NCI-H510A treated with DMSO at 0.1 percent for 48 hours (cell line): Measurements from ENCODE around the gene TMEM123.

Source experiments
- DNase-seq: peaks from one replicate; lab custom pipeline; 2025; lab: John Stamatoyannopoulos, UW

The TMEM123 gene, protein sequence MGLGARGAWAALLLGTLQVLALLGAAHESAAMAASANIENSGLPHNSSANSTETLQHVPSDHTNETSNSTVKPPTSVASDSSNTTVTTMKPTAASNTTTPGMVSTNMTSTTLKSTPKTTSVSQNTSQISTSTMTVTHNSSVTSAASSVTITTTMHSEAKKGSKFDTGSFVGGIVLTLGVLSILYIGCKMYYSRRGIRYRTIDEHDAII

DNA sequence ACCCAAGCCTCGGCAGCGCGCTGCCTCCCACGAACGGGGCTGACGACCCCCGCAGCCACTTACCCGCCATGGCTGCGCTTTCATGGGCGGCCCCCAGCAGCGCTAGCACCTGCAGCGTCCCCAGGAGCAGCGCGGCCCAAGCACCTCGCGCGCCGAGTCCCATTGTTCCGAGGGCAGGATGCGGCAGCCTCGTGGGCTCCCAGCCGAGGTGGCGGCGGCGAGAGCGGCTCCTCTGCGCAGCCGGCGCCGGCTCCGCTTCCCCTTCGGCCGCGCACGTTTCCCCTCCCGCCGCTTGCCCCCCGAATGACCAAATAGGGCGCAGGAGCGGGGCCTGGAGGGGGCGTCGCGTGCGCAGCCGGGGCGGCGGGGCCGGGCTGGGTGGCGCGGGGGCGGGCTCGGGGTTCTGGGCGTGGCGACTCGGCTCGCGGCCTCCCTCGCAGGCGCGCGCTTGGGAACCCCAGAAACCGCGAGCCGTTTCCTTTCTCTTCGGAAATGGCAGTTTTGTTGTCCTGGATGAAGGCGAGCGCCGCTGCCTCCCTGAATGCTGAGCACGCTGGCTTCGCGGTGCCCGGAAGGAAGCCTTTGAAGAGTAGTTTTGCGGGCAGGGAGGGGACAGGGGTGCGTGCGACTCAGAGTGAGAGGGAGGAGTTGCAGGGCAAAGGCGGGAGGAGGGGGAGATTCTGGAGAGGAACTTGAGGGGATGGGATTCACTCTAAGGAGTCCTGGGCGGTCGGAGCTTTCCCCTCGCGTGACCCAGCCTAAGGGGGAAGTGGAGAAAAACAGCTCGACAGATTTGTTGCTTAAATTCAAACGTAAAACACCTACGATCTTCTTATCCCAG is at the start of gene TMEM123:
Gene TMEM123 (minus strand): TSS at position 305 of the 841 bp plus-strand sequence. CDS start 142 bp downstream, at position 163.
- peak; percentile 69 for DNase-seq

DNA sequence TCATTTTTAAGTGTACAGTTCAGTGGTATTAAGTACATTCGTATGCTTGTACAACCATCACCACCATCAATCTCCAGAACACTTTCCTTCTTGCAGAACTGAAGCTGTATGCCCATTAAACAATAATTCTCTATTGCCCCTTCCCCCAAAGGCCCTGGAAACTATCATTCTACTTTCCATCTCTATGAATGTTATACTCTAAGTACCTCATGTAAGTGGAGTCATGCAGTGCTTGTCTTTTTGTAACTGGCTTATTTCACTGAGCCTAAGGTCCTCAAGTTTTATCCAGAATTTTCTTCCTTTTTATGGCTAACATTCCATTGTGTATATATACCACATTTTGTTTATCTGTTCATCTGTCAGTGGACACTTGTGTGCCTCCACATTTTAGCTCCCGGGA is 48.3 kb upstream of the TMEM123 start:
- no peak for DNase-seq

DNA sequence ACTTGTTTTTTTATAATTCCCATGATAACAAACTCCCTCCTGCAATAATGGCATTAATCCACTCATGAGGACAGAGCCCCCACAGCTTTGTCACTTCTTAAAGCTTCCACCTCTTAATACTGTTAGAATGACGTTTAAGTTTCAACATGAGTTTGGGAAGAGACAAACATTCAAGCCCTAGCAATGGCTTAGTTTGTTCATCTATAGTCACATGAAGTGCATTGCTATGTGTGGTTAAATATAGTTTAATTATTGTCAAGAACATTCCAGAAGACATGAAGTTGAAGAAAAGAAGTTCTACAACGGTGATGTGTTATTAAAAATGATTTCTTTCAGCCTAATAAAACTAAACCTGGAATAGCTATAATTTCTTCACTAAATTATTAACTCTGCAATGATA is 47.4 kb upstream of the TMEM123 start:
- no peak for DNase-seq

DNA sequence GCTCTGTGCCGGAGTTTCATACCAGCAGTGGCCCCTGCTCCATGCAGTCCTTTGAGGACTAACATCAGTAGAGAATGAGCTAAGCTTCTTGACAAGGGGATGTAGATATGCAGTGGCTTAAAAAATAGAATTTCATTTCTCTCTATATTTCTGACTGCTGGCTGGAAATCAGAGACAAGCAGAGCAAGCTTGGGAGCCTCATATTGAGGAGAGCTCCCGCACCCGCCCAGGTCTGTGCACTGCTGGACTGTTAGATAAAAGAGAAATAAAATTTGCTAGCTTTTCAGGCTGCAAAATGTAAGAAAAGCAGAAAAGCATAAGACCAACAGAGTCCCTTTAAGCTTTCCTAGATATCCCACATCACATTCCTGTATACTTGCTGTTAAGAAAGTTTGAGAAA is 46.6 kb upstream of the TMEM123 start:
- DNase-seq: no peak

DNA sequence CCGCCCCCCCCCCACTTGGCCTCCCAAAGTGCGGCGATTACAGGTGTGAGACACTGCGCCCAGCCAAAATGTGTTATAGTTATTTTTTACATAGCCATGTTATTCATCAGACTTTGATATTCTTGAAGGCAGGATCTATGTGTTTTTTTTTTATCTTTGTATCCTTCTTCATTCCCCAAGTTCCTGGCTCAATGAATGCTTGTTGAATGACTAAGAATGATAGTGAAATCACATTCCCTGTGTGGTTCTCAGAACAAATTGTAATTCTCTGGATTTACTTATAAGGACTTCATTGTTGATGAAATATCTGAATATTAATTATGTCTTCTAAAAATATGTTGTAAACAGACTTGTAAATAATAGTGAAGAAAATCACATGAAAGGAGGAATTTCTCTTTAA is 44.5 kb upstream of the TMEM123 start:
- DNase-seq: no peak

DNA sequence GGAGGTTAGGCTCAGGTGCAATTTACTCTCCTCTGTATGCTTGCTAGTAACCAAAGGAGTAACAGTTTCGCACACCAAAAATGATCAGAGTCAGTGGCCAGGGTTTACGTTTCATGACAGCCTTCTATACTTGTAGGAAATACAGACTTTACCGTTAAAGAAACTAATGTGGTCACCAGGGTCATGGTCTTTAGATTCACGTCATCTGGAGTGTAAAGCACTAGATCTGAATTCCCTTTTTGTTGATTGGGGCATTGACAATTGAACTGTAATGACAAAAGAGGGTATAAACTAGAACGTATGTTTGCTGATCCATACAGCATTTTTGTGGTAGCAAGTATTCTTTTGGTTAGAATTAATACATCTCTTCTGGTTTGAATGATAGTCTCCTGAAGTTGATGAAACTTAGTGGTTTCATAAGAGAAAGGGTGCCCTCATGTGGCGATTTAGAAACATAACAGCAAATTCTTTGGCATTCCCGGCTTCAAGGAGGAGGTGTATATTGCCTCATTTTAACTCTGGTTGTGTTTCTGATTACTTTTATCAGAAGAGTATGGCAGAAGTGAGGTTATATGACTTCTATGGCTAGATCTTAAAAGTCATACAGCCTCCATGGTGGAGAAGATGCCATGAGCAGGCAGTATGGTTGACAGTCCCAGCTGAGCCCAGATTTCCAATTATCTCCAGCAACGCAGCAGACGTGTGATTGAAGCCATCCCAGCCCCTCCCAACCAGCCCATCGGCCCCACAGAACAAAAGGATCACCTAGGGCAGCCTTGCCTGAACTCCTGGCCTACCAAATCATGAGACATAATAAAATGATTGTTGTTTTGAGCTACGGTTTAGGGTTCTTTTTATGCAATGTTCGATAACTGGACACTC is 42.8 kb upstream of the TMEM123 start:
- peak; percentile 92 for DNase-seq

DNA sequence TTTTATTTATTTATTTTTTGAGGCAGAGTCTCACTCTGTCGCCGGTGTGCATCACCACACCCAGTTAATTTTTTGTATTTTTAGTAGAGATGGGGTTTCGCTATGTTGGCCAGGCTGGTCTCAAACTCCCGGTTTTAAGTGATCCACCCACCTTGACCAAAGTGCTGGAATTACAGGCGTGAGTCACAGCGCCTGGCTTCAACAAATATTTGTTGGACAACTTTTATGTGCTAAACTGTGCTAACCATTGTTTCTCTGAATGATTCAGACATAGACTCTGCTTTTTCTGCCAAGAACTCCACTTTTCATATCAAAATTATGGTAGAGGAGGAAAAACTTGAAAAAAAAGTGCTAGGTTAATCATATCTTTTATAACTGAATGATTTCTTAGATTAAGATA is 41.7 kb upstream of the TMEM123 start:
- DNase-seq: no peak

DNA sequence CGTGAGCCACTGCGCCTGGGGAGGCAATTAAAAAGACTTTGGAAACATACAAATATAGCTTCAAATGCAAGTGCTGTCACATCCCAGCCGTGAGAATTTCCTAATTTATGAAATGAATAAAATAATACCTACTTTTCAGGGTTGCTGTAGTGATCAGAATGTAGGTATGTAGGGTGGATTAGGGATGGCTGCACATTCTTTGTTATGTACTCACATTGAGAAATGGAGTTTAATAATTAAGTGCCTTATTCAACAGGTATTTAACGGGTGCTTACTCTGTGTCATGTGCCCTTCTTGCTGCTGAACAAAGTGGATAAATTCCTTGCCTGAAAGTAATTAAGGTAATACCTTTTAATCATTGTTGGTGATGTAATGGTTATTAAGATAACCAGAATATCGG is 41.0 kb upstream of the TMEM123 start:
- no peak for DNase-seq

DNA sequence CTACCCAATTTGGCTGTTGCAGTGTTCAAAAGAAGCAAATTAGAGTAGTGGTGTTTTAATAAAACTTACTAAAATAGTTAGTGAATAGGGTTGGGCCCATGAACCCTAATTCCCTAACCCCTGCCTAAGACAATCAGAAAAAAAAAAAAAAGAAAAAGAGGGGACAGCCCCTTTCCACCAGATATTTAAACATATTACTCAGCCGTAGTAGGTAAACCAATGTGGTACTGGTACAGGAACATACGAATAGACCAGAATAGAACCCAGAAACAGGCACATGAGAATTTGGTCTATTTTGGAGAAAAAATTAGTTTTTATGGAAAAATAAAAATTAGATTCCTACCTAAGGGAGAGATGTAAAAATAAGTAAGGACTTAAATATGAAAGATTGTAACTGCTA is 39.4 kb upstream of the TMEM123 start:
- no peak for DNase-seq

DNA sequence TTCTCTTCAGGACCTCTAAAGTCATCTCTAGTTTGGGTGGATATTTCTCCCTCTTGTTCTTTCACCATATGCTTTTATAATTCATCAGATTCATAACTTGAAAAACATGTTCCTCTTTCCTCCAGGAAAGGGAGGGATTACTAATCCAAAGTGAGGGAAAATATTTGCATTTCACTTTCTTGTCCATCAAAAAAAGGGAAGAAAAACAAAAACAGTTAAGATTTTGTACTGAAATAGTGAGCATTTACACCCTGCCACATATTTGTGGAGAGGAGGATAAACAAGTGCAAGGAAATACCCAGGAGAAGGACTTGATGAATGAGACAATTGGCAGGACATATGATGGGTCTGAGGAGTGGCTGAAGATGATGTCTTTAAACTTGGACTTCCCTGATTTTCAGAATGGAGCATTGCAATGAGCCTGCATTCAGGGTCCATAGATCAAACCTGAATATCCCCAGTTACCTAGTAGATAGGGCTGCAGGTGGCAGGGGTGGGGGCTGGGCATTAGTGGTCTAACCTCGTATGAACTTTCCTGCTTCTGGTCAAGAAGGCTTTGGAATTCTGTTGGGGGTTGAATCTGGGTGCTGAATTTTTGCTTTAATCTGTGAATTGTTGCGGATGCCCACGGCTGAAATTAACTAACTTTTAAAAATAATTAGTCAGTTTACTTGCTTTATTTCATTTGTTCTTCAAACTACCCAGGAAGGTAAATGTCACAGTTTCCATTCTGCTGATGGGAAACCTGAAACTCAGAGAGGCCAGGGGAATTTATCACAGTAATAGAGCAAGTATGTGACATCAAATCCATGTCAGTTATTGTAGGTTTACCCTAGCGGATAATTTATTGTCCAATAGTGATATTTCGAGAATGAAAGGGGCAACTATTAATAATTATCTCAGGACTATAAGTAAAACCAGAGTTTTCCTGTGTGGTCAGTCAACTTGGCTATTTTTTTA is 36.9 kb upstream of the TMEM123 start:
- DNase-seq: no peak

DNA sequence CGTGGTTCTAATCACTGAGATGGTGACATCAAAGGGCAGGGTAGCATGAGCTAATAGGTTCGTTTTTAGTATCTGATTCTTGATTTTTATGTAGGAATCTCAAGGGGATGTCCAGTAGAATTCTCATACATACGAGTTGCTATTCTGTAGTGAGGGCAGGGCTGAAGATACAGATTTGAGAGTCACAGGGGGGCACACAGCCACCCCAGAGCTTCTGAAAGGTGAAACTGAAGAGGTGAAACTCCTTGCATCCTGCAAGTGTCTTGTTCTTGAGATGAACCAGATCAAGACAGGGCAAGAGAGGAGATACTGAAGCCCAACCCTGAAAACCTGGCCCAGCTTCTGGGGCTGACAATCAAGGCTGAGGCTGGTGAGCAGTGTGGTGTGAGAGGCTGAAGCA is 35.6 kb upstream of the TMEM123 start:
- no peak for DNase-seq

DNA sequence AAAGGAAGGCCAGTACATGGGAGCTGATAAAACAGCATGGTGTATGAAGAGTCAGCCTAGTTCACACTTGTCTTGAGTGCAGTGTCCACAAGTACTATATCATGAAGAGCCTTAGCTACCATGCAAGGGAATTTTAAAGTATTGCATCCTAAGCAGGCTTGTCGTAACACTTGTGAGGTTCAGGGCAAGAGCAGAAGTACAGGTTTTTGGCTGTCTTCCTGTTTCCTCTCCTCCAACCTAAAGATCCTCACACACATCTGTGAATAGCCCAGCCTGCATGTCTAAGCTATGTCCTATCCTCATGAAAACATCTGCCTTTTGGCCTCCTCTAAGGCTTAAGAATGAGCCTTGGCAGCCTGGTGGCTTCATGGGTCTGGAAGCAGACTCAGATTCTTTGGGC is 34.6 kb upstream of the TMEM123 start:
- DNase-seq: no peak

DNA sequence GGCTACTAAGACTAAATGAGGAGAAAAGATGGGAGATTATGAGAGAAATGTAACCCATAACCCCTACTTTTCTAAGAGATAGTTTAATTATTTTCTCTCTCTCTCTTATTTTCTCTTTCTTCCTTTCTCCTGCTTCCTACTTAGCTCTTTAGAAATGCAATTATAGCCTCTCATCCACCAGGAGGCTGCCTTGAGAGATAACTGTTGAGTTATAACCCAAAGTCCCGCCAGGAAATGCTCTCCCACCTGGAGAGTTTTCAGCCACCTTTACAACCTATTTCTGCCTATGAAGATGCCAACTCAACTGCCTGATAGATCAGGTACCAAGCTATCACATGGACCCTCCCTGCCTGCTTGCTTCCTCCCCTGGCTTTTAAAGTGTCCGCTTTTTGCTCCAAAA is 34.0 kb upstream of the TMEM123 start:
- no peak for DNase-seq

DNA sequence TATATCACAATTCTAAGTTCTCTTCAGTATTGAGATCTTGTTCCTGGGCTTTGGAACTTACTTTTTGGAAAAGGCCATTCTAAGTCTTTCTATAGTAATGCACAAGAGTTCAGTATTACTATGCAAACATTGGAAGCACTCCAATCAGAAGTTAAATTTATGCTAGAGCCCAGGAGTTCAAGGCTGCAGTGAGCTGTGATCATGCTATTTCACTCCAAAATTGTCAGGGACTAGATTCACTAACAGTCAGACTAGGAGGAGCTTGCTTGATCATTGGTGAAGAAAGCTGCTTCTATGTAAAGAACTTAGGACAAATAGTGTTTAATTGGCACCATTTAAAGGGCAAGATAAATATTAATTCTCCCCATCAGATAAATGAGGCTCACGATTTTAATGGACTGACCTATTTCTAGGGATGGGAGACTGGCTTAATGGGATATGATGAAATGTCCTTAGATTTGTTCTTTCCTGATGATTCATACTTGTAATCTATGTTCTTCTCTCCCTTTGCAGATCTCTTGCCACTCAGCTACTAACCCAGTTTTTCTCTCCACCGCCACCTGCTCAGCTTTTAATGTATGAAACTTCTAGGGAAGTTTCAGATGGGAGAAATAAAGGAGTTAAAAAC is 32.6 kb upstream of the TMEM123 start:
- no peak for DNase-seq

DNA sequence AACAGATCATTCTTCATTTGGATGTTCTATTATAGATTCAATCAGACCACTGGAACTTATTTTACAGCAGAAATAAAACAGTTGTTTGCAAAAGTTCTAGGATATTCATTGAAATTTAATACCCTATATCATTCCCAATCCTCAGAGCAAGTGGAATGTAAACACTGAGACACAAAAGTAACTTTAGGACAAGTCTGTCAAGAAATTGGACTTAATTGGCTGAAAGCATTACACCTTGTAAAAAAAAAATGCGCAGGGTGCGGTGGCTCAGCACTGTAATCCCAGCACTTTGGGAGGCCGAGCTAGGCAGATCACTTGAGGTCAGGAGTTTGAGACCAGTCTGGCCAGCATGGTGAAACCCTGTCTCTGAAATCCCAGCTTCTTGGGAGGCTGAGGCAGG is 29.9 kb upstream of the TMEM123 start:
- DNase-seq: no peak

DNA sequence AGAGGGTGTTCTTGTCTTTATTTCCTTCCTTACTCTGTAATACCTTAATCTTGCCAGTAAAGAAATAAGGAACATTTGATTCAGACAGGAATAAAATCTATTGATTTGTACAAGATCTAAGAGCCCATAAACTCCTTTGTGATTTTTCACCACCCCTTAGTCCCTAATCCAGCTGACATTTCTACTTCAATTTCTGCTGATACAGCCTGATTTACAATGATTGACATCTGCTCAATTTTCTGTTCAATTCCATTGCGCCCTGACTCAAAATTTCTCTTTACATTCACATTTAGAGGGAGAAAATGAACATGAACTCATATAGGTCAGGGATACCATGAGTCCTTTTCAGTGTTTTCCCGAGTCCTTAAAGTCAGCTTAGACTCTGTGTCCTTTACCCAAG is 27.2 kb upstream of the TMEM123 start:
- no peak for DNase-seq

DNA sequence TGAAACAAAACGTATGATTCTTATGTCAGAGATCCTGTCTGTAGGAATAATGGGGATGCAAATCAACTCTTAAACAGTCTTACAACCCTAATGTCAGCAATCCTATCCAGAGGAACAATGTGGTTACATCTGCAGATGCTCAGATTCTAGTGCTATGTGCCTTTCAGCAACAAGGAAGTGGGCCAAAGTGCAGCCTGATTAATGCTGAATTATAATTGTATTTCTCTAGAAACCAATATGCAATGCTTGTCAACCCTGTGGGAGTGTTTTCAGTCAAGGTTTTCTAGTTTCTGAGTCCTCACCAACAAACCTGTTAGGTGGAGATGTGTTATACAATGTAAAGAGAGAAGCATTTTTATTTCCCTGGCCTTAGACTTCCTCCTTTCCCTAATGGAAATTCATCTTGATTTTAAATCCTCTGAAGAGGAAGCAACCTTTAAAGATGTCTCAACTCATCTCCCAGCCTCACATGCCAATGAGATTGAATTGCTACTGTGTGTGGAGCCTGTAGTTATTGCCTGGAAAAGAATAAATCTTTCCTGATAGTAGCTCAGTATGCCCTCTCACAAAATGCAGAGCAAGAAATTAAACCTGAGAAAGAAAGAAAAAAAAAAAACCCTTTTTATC is 26.2 kb upstream of the TMEM123 start:
- DNase-seq: no peak

DNA sequence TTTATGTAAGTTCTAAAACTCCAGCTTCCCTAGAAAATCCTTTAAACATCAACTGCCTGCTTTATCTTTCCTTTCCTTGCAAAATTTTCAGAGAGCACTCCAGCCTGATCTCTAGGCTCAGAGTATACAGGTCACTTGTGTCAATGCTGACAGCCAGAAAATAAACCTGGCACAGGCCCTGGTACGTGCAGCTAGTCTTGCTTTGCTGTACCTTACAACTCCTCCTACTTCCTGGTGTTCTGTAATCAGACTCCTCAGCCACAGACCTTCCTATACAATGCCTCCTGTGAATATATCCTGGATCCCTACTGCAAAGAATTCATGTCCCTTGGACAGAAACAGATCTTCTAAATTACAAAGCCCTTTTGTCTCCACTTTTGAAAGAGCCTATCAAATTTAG is 24.2 kb upstream of the TMEM123 start:
- peak; percentile 71 for DNase-seq

DNA sequence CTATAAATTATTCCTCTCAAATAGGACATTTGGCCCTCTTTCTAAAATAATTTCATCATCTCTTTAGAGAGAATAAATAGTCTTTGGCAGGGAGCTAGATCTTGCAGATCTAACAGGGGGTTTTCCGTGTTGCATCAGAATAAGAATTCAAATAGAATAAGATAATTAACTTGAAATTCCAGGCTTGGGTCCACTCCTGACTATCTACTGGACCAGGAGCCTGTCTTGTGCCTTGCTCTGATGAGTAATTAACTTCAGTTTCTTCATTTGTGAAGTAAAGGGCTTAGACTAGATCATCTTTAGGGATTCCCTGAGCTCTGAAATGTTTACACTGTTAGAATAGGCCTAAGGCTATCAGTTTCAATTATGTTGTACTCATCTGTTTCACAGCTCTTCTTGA is 23.5 kb upstream of the TMEM123 start:
- DNase-seq: no peak

DNA sequence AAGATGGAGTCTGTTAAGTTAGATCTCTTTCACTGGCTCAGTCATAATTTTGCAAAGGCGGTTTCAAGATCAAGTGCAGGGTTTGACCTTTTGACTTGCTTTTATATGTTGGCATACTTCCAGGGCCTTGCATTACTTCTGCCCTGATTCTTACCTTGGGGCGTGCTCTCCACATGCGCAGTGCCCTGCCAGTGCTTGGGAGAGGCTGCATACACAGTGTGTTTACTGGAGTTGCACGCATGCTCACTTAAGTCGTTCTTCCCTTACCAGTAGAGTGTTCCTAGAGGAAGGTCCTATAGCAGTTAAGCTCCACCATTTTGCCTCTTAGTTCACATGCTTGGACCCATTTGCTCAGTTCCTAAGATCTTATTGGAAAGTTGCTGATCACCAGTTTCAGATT is 21.0 kb upstream of the TMEM123 start:
- no peak for DNase-seq

DNA sequence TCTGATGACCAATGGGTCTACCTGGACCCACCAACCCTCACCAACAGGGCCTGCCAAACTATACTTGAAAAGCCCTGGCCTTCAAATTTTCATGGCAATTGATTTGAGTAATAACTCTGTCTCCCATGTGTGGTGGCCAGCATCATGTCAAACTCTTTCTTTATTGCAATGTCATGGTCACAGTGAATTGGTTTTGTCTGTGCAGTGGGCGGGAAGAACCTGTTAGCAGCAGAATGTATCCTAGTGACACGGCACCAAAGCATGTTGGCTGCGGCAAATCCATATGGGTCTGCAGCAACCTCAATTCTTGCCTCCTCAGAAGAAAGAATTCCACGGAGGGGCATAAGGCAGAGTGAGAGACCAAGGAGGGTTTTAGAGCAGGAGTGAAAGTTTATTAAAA is 19.6 kb upstream of the TMEM123 start:
- DNase-seq: no peak
